IPS-11a (cell line): Measurements from ENCODE around the gene HEMK1.

Experiments used
- H3K4me3 ChIP-seq: one replicate; pipeline ENCODE4 v1.5.1; 2013; ENCODE audit warnings: low read depth, low read length, control low read depth

Gene HEMK1

GRCh38 chr3:50573566-50574443 is 4.5 kb downstream of the HEMK1 start:
- H3K4me3 ChIP-seq, result no peak overlapping the region

- H3K4me3 ChIP-seq, result no peak overlapping the region
Observed at GRCh38 chr3:50574444-50574831, 5.1 kb downstream of the HEMK1 start.

- no peak overlapping the region for H3K4me3 ChIP-seq
Observed at GRCh38 chr3:50575372-50575771, 6.0 kb downstream of the HEMK1 start.

- no peak overlapping the region for H3K4me3 ChIP-seq
Observed at GRCh38 chr3:50577348-50577747, 8.0 kb downstream of the HEMK1 start.

GRCh38 chr3:50580683-50581458 is 11.5 kb downstream of the HEMK1 start:
- H3K4me3 ChIP-seq, result no peak overlapping the region

- H3K4me3 ChIP-seq, result no peak overlapping the region
Observed at GRCh38 chr3:50581459-50581842, 12.1 kb downstream of the HEMK1 start.

GRCh38 chr3:50582083-50582482 is 12.8 kb downstream of the HEMK1 start:
- no peak overlapping the region for H3K4me3 ChIP-seq

GRCh38 chr3:50583897-50584296 is 14.6 kb downstream of the HEMK1 start:
- no peak overlapping the region for H3K4me3 ChIP-seq

GRCh38 chr3:50584391-50584790 is 15.1 kb downstream of the HEMK1 start:
- no peak overlapping the region for H3K4me3 ChIP-seq

GRCh38 chr3:50585919-50586762 is 16.8 kb downstream of the HEMK1 start:
- no peak overlapping the region for H3K4me3 ChIP-seq

GRCh38 chr3:50586763-50587070 is 17.4 kb downstream of the HEMK1 start:
- H3K4me3 ChIP-seq, result no peak overlapping the region

GRCh38 chr3:50587373-50587772 is 18.1 kb downstream of the HEMK1 start:
- H3K4me3 ChIP-seq, result no peak overlapping the region

GRCh38 chr3:50587806-50588758 is 18.8 kb downstream of the HEMK1 start:
- H3K4me3 ChIP-seq, result no peak overlapping the region

GRCh38 chr3:50588759-50589433 is 19.6 kb downstream of the HEMK1 start:
- H3K4me3 ChIP-seq, result no peak overlapping the region

GRCh38 chr3:50591196-50591741 is 21.9 kb downstream of the HEMK1 start:
- no peak overlapping the region for H3K4me3 ChIP-seq

GRCh38 chr3:50592568-50592967 is 23.2 kb downstream of the HEMK1 start:
- no peak overlapping the region for H3K4me3 ChIP-seq

- no peak overlapping the region for H3K4me3 ChIP-seq
Observed at GRCh38 chr3:50594253-50594785, 25.0 kb downstream of the HEMK1 start.

GRCh38 chr3:50599115-50599715 is 29.9 kb downstream of the HEMK1 start:
- no peak overlapping the region for H3K4me3 ChIP-seq

- H3K4me3 ChIP-seq, result no peak overlapping the region
Observed at GRCh38 chr3:50599716-50600118, 30.4 kb downstream of the HEMK1 start.
